Measurements from ENCODE around the gene VRK1. TPM values are rescaled to one million over a fixed set of nuclear protein-coding genes. Genes with fewer than 3 reads are reported as not detected.
A peak's percentile ranks its signal among the peaks of the same experiment; 100 is the strongest.

The VRK1 gene
- total and polyA plus RNA-seq, 5 donors from 2014 or later, result 30.1 to 53.1 (median 42.1) TPM

DNA sequence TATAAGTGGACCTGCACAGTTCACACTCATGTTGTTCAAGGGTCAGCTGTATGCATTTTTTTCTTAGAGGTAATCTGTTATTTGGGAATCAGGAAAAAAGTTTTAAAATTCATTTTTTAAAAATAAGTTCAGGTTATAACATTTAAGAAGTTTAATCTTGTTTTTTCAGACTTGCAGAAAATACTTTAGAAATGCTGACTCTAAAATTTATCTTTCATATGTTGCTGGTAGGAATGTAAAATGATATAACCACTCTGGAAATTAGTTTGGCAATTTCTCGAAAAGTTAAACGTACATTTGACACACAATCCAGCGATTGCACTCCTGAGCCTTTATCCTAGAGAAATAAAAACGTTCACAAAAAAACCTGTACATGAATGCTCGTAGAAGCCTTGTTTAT, 4.7 kb downstream of the VRK1 start:
- peaks cover 2% of the 10 kb centered on the region for H3K36me3 ChIP-seq (ENCODE audit: control insufficient read depth, insufficient read depth, low read length)
- H3K4me1 ChIP-seq (ENCODE audit: control insufficient read depth, insufficient read depth, low read length, poor library complexity, severe bottlenecking), result peaks cover 17% of the 10 kb centered on the region
- no peaks in the 10 kb centered on the region for H3K9me3 Mint-ChIP-seq
- no peak for ATAC-seq (ENCODE audit: low read depth in 2 of 2)
- H3K27ac Mint-ChIP-seq, result no peak overlapping the region
- peaks cover 3% of the 10 kb centered on the region for H3K36me3 Mint-ChIP-seq
- no peaks in the 10 kb centered on the region for H3K27me3 Mint-ChIP-seq
- DNase-seq, result no peak
- no peak overlapping the region for H3K4me3 Mint-ChIP-seq
- no peaks in the 10 kb centered on the region for H3K9me3 ChIP-seq (ENCODE audit: control insufficient read depth in 2 of 2, low read length in 2 of 2)
- no peak overlapping the region for H3K27ac ChIP-seq (ENCODE audit: insufficient read depth, low read length, poor library complexity, severe bottlenecking)
- no peak overlapping the region for H3K4me3 ChIP-seq (ENCODE audit: low read depth, low read length)
- no peaks in the 10 kb centered on the region for H3K27me3 ChIP-seq (ENCODE audit: control insufficient read depth, insufficient read depth, low read length)
- peaks cover 44 to 64% (median 55%) of the 10 kb centered on the region in 4 donors for H3K4me1 Mint-ChIP-seq

GRCh38 chr14:96802963-96803362, 5.8 kb downstream of the VRK1 start:
- H3K4me1 ChIP-seq (ENCODE audit: control insufficient read depth, insufficient read depth, low read length, poor library complexity, severe bottlenecking), result peaks cover 13% of the 10 kb centered on the region
- ATAC-seq (ENCODE audit: low read depth in 2 of 2) (no peak), DNase-seq (no peak)
- Mint-ChIP-seq H3K27ac (no peak overlapping the region), H3K4me3 (no peak overlapping the region), H3K27me3 (no peaks in the 10 kb centered on the region), H3K9me3 (no peaks in the 10 kb centered on the region), H3K36me3 (peaks cover 4% of the 10 kb centered on the region), H3K4me1 (peaks cover 49 to 64% (median 57%) of the 10 kb centered on the region in 4 donors)
- H3K4me3 ChIP-seq (ENCODE audit: low read depth, low read length), result no peak overlapping the region
- H3K9me3 ChIP-seq (ENCODE audit: control insufficient read depth in 2 of 2, low read length in 2 of 2), result no peaks in the 10 kb centered on the region
- no peak overlapping the region for H3K27ac ChIP-seq (ENCODE audit: insufficient read depth, low read length, poor library complexity, severe bottlenecking)
- H3K36me3 ChIP-seq (ENCODE audit: control insufficient read depth, insufficient read depth, low read length), result peaks cover 5% of the 10 kb centered on the region
- no peaks in the 10 kb centered on the region for H3K27me3 ChIP-seq (ENCODE audit: control insufficient read depth, insufficient read depth, low read length)

GRCh38 chr14:96803958-96804357, 6.8 kb downstream of the VRK1 start:
- H3K4me3 Mint-ChIP-seq, result peak overlapping the region in 3 of 4 donors; percentile 9 to 57 (median 48)
- Histone ChIP-seq H3K4me3 (ENCODE audit: low read depth, low read length) (peak overlapping the region; percentile 46), H3K36me3 (ENCODE audit: control insufficient read depth, insufficient read depth, low read length) (peaks cover 5% of the 10 kb centered on the region), H3K27me3 (ENCODE audit: control insufficient read depth, insufficient read depth, low read length) (no peaks in the 10 kb centered on the region), H3K4me1 (ENCODE audit: control insufficient read depth, insufficient read depth, low read length, poor library complexity, severe bottlenecking) (peaks cover 4% of the 10 kb centered on the region), H3K27ac (ENCODE audit: insufficient read depth, low read length, poor library complexity, severe bottlenecking) (no peak overlapping the region), H3K9me3 (ENCODE audit: control insufficient read depth in 2 of 2, low read length in 2 of 2) (no peaks in the 10 kb centered on the region)
- ATAC-seq (ENCODE audit: low read depth in 2 of 2) (no peak), DNase-seq (peak in 1 of 3 donors; percentile 29)
- H3K9me3 Mint-ChIP-seq, result no peaks in the 10 kb centered on the region
- H3K36me3 Mint-ChIP-seq, result peaks cover 8% of the 10 kb centered on the region
- H3K27ac Mint-ChIP-seq, result peak overlapping the region; percentile 12 to 22 (median 18)
- H3K27me3 Mint-ChIP-seq, result no peaks in the 10 kb centered on the region
- peaks cover 46 to 62% (median 54%) of the 10 kb centered on the region in 4 donors for H3K4me1 Mint-ChIP-seq

GRCh38 chr14:96804895-96805294, 7.7 kb downstream of the VRK1 start:
- H3K36me3 Mint-ChIP-seq, result peaks cover 8% of the 10 kb centered on the region
- peaks cover 4% of the 10 kb centered on the region for H3K4me1 ChIP-seq (ENCODE audit: control insufficient read depth, insufficient read depth, low read length, poor library complexity, severe bottlenecking)
- DNase-seq, result no peak
- H3K36me3 ChIP-seq (ENCODE audit: control insufficient read depth, insufficient read depth, low read length), result peaks cover 5% of the 10 kb centered on the region
- H3K4me1 Mint-ChIP-seq, result peaks cover 42 to 62% (median 52%) of the 10 kb centered on the region in 4 donors
- H3K9me3 Mint-ChIP-seq, result no peaks in the 10 kb centered on the region
- H3K4me3 ChIP-seq (ENCODE audit: low read depth, low read length), result no peak overlapping the region
- no peak for ATAC-seq (ENCODE audit: low read depth in 2 of 2)
- no peak overlapping the region for H3K27ac ChIP-seq (ENCODE audit: insufficient read depth, low read length, poor library complexity, severe bottlenecking)
- H3K27me3 Mint-ChIP-seq, result no peaks in the 10 kb centered on the region
- H3K9me3 ChIP-seq (ENCODE audit: control insufficient read depth in 2 of 2, low read length in 2 of 2), result no peaks in the 10 kb centered on the region
- H3K27me3 ChIP-seq (ENCODE audit: control insufficient read depth, insufficient read depth, low read length), result no peaks in the 10 kb centered on the region
- H3K27ac Mint-ChIP-seq, result no peak overlapping the region
- no peak overlapping the region for H3K4me3 Mint-ChIP-seq

GRCh38 chr14:96805956-96806355, 8.8 kb downstream of the VRK1 start:
- no peak overlapping the region for H3K27ac Mint-ChIP-seq
- peaks cover 5% of the 10 kb centered on the region for H3K36me3 ChIP-seq (ENCODE audit: control insufficient read depth, insufficient read depth, low read length)
- no peaks in the 10 kb centered on the region for H3K27me3 ChIP-seq (ENCODE audit: control insufficient read depth, insufficient read depth, low read length)
- H3K4me1 ChIP-seq (ENCODE audit: control insufficient read depth, insufficient read depth, low read length, poor library complexity, severe bottlenecking), result peaks cover 4% of the 10 kb centered on the region
- ATAC-seq (ENCODE audit: low read depth in 2 of 2) (no peak), DNase-seq (no peak)
- H3K4me3 Mint-ChIP-seq, result no peak overlapping the region
- H3K4me1 Mint-ChIP-seq, result peaks cover 46 to 63% (median 55%) of the 10 kb centered on the region in 4 donors
- no peaks in the 10 kb centered on the region for H3K27me3 Mint-ChIP-seq
- peaks cover 8% of the 10 kb centered on the region for H3K36me3 Mint-ChIP-seq
- H3K4me3 ChIP-seq (ENCODE audit: low read depth, low read length), result no peak overlapping the region
- H3K9me3 Mint-ChIP-seq, result no peaks in the 10 kb centered on the region
- no peak overlapping the region for H3K27ac ChIP-seq (ENCODE audit: insufficient read depth, low read length, poor library complexity, severe bottlenecking)
- no peaks in the 10 kb centered on the region for H3K9me3 ChIP-seq (ENCODE audit: control insufficient read depth in 2 of 2, low read length in 2 of 2)

DNA sequence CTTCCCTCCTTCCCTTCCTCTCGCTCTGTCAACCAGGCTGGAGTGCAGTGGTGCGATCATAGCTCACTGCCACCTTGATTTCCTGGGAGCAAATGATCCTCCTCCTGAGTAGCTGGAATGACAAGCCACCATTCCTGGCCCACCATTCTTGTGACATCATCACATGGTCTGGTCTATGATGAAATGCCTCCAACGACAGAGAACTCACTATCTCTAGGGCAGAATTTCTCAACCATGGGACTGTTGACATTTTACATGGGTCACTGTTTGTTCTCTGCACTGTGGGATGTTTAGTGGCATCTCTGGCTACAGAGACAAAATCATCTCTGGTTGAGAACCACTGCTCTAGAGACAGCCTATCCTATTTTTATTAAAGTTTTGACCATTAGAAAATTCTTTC, 9.7 kb downstream of the VRK1 start:
- DNase-seq, result no peak
- Mint-ChIP-seq H3K9me3 (no peaks in the 10 kb centered on the region), H3K4me3 (no peak overlapping the region), H3K36me3 (peaks cover 8% of the 10 kb centered on the region), H3K4me1 (peaks cover 48 to 70% (median 58%) of the 10 kb centered on the region in 4 donors), H3K27me3 (no peaks in the 10 kb centered on the region), H3K27ac (peak overlapping the region in 1 of 3 donors; percentile 22)
- Histone ChIP-seq H3K36me3 (ENCODE audit: control insufficient read depth, insufficient read depth, low read length) (peaks cover 5% of the 10 kb centered on the region), H3K4me3 (ENCODE audit: low read depth, low read length) (no peak overlapping the region), H3K27me3 (ENCODE audit: control insufficient read depth, insufficient read depth, low read length) (no peaks in the 10 kb centered on the region), H3K9me3 (ENCODE audit: control insufficient read depth in 2 of 2, low read length in 2 of 2) (no peaks in the 10 kb centered on the region), H3K4me1 (ENCODE audit: control insufficient read depth, insufficient read depth, low read length, poor library complexity, severe bottlenecking) (peaks cover 4% of the 10 kb centered on the region), H3K27ac (ENCODE audit: insufficient read depth, low read length, poor library complexity, severe bottlenecking) (no peak overlapping the region)
- ATAC-seq (ENCODE audit: low read depth in 2 of 2), result no peak

DNA sequence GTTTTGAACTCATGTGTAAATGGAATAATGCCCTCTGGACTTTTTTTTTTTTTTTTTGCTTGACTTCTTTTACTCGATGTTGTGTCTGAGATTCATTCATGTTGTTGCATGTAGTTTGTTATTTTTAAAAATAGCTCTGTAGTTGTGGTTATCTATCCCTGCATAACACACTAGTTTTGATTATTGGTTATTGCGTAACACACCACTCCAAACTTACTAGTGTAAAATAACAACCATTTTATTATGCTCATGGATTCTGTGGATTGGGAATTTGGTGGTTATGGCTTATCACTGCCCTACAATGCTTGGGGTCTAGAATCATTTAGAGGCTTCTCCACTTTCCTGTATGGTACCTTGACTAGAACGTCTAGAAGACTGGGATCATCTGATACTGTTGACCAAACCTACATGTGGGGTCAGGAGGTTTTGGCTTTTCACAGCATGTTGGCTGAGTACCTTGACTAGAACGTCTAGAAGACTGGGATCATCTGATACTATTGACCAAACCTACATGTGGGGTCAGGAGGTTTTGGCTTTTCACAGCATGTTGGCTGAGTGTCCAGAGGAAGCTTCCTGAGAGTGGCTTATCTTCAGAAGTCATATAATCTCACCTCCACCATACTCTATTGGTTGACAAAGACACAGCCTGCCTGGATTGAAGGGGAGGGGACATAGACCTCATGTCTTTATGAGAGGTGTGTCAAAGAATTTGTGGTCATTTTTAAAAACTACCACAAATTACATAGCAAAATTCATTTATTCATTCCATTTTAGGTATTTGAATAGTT, 11.6 kb downstream of the VRK1 start:
- ATAC-seq (ENCODE audit: low read depth in 2 of 2) (no peak), DNase-seq (no peak)
- Mint-ChIP-seq H3K27ac (no peak overlapping the region), H3K4me3 (no peak overlapping the region), H3K4me1 (peaks cover 50 to 76% (median 61%) of the 10 kb centered on the region in 4 donors), H3K9me3 (peaks cover 0 to 2% (median 0%) of the 10 kb centered on the region in 7 donors), H3K27me3 (no peaks in the 10 kb centered on the region), H3K36me3 (peaks cover 8% of the 10 kb centered on the region)
- H3K4me1 ChIP-seq (ENCODE audit: control insufficient read depth, insufficient read depth, low read length, poor library complexity, severe bottlenecking), result peaks cover 4% of the 10 kb centered on the region
- H3K27me3 ChIP-seq (ENCODE audit: control insufficient read depth, insufficient read depth, low read length), result no peaks in the 10 kb centered on the region
- H3K36me3 ChIP-seq (ENCODE audit: control insufficient read depth, insufficient read depth, low read length), result peaks cover 5% of the 10 kb centered on the region
- H3K4me3 ChIP-seq (ENCODE audit: low read depth, low read length), result no peak overlapping the region
- H3K27ac ChIP-seq (ENCODE audit: insufficient read depth, low read length, poor library complexity, severe bottlenecking), result no peak overlapping the region
- no peaks in the 10 kb centered on the region for H3K9me3 ChIP-seq (ENCODE audit: control insufficient read depth in 2 of 2, low read length in 2 of 2)

GRCh38 chr14:96811265-96811664, 14.1 kb downstream of the VRK1 start:
- H3K36me3 Mint-ChIP-seq, result peaks cover 8% of the 10 kb centered on the region
- no peaks in the 10 kb centered on the region for H3K27me3 ChIP-seq (ENCODE audit: control insufficient read depth, insufficient read depth, low read length)
- no peaks in the 10 kb centered on the region for H3K9me3 ChIP-seq (ENCODE audit: control insufficient read depth in 2 of 2, low read length in 2 of 2)
- H3K36me3 ChIP-seq (ENCODE audit: control insufficient read depth, insufficient read depth, low read length), result peaks cover 5% of the 10 kb centered on the region
- H3K9me3 Mint-ChIP-seq, result peaks cover 0 to 2% (median 0%) of the 10 kb centered on the region in 7 donors
- H3K27me3 Mint-ChIP-seq, result no peaks in the 10 kb centered on the region
- H3K27ac ChIP-seq (ENCODE audit: insufficient read depth, low read length, poor library complexity, severe bottlenecking), result no peak overlapping the region
- H3K4me3 Mint-ChIP-seq, result no peak overlapping the region
- peaks cover 5% of the 10 kb centered on the region for H3K4me1 ChIP-seq (ENCODE audit: control insufficient read depth, insufficient read depth, low read length, poor library complexity, severe bottlenecking)
- no peak overlapping the region for H3K4me3 ChIP-seq (ENCODE audit: low read depth, low read length)
- no peak overlapping the region for H3K27ac Mint-ChIP-seq
- no peak for DNase-seq
- H3K4me1 Mint-ChIP-seq, result peaks cover 42 to 66% (median 52%) of the 10 kb centered on the region in 4 donors
- ATAC-seq (ENCODE audit: low read depth in 2 of 2), result no peak
